Measurements from ENCODE around the gene ACADM. TPM values are rescaled to one million over a fixed set of nuclear protein-coding genes. Genes with fewer than 3 reads are reported as not detected.

The ACADM gene
- total and polyA plus RNA-seq, 2 of the 13 experiments (the other 11 are each of a cell fraction or from before 2014, with no cell fraction given): 43.7 to 92.2 TPM

DNA sequence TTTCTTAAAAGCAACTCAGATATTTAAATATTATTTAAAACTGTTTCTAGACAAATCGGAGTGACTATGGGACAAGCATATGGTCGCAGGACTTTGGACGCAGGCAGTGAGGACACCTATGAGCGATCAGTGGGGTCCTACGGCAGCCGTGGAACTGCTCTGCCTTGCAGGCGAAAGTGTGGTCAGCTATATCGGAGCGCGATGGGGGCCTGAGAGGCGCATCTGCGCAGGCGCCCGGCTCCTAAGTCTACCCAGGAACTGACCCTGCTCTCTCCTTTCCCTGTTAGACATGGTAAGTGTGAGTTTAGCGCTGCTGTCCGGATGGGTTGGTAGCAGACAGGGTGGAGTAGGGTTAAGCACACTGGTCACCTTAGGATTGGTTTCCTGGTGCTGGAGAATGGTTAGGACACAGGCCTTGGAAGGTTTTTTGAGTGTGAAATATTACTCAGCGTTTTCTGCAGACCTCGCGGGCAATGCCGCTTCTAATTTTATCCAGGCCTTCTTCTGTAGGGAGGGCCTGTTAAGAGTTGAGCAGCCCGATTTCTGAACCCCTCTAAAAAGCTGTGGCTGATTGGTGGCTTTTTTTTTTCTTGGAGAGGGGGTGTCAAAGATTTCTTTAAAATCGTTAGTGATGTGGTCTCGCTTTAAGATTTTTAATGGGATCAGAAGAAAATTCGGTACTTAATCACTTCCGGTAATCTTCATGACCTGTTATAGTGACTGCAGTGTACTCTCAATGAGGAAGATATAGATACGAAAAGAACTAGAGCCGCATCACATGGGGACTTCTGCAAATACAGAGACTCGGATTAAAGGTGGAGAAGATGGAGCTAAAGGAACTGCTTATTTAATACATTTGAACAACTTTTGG is 61.7 kb downstream of the ACADM start, which contains the start of gene RABGGTB (continued):
- TF ChIP-seq, protein P1, sequence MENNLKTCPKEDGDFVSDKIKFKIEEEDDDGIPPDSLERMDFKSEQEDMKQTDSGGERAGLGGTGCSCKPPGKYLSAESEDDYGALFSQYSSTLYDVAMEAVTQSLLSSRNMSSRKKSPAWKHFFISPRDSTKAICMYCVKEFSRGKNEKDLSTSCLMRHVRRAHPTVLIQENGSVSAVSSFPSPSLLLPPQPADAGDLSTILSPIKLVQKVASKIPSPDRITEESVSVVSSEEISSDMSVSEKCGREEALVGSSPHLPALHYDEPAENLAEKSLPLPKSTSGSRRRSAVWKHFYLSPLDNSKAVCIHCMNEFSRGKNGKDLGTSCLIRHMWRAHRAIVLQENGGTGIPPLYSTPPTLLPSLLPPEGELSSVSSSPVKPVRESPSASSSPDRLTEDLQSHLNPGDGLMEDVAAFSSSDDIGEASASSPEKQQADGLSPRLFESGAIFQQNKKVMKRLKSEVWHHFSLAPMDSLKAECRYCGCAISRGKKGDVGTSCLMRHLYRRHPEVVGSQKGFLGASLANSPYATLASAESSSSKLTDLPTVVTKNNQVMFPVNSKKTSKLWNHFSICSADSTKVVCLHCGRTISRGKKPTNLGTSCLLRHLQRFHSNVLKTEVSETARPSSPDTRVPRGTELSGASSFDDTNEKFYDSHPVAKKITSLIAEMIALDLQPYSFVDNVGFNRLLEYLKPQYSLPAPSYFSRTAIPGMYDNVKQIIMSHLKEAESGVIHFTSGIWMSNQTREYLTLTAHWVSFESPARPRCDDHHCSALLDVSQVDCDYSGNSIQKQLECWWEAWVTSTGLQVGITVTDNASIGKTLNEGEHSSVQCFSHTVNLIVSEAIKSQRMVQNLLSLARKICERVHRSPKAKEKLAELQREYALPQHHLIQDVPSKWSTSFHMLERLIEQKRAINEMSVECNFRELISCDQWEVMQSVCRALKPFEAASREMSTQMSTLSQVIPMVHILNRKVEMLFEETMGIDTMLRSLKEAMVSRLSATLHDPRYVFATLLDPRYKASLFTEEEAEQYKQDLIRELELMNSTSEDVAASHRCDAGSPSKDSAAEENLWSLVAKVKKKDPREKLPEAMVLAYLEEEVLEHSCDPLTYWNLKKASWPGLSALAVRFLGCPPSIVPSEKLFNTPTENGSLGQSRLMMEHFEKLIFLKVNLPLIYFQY (CRISPR knock-in tag; IDR thresholded peaks at IDR 0.05; ENCODE audit: borderline replicate concordance): peak; percentile 33; the same call in 1 of the 2 replicates
- TF ChIP-seq, protein P2, sequence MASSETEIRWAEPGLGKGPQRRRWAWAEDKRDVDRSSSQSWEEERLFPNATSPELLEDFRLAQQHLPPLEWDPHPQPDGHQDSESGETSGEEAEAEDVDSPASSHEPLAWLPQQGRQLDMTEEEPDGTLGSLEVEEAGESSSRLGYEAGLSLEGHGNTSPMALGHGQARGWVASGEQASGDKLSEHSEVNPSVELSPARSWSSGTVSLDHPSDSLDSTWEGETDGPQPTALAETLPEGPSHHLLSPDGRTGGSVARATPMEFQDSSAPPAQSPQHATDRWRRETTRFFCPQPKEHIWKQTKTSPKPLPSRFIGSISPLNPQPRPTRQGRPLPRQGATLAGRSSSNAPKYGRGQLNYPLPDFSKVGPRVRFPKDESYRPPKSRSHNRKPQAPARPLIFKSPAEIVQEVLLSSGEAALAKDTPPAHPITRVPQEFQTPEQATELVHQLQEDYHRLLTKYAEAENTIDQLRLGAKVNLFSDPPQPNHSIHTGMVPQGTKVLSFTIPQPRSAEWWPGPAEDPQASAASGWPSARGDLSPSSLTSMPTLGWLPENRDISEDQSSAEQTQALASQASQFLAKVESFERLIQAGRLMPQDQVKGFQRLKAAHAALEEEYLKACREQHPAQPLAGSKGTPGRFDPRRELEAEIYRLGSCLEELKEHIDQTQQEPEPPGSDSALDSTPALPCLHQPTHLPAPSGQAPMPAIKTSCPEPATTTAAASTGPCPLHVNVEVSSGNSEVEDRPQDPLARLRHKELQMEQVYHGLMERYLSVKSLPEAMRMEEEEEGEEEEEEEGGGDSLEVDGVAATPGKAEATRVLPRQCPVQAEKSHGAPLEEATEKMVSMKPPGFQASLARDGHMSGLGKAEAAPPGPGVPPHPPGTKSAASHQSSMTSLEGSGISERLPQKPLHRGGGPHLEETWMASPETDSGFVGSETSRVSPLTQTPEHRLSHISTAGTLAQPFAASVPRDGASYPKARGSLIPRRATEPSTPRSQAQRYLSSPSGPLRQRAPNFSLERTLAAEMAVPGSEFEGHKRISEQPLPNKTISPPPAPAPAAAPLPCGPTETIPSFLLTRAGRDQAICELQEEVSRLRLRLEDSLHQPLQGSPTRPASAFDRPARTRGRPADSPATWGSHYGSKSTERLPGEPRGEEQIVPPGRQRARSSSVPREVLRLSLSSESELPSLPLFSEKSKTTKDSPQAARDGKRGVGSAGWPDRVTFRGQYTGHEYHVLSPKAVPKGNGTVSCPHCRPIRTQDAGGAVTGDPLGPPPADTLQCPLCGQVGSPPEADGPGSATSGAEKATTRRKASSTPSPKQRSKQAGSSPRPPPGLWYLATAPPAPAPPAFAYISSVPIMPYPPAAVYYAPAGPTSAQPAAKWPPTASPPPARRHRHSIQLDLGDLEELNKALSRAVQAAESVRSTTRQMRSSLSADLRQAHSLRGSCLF (CRISPR knock-in tag; IDR thresholded peaks at IDR 0.05; ENCODE audit: borderline replicate concordance): no peak
- TF ChIP-seq FOXJ3 (CRISPR knock-in tag; IDR thresholded peaks at IDR 0.05; ENCODE audit: borderline replicate concordance) (0 out of 2 replicates have a peak, but pooled peaks have one; percentile 39), HOXA5 (CRISPR knock-in tag; IDR thresholded peaks at IDR 0.05) (peak; percentile 89), LCORL (IDR thresholded peaks at IDR 0.05) (no peak), LCORL (CRISPR knock-in tag; IDR thresholded peaks at IDR 0.05) (no peak), KAT7 (CRISPR knock-in tag; IDR thresholded peaks at IDR 0.05; ENCODE audit: borderline replicate concordance) (no peak), MXD4 (CRISPR knock-in tag; IDR thresholded peaks at IDR 0.05) (no peak), CBFB (CRISPR knock-in tag; IDR thresholded peaks at IDR 0.05) (no peak), ZNF790 (CRISPR knock-in tag; IDR thresholded peaks at IDR 0.05; ENCODE audit: borderline replicate concordance) (no peak), ZSCAN30 (CRISPR knock-in tag; IDR thresholded peaks at IDR 0.05) (no peak), NR1H2 (CRISPR knock-in tag; IDR thresholded peaks at IDR 0.05; ENCODE audit: borderline replicate concordance, low read depth) (no peak), ZSCAN29 (CRISPR knock-in tag; conservative IDR thresholded peaks at IDR 0.05) (no peak; the same call in 1 of the 2 replicates), HNRNPL (IDR thresholded peaks at IDR 0.05; ENCODE audit: low read depth, low read length) (no peak)
- TF ChIP-seq, protein P3, sequence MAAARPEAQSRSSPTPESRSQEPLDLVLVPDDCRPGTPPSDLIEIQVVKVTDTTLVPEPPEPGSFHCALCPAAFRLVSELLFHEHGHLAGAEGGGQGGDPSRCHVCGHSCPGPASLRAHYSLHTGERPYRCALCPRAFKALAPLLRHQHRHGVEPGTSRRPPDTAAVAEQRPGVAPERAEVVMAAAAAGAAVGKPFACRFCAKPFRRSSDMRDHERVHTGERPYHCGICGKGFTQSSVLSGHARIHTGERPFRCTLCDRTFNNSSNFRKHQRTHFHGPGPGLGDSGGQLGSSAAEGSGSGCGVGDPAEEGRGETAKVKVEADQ (CRISPR knock-in tag; IDR thresholded peaks at IDR 0.05; ENCODE audit: borderline replicate concordance): peak; percentile 70; the same call in 1 of the 2 replicates
- TF ChIP-seq, protein P4, sequence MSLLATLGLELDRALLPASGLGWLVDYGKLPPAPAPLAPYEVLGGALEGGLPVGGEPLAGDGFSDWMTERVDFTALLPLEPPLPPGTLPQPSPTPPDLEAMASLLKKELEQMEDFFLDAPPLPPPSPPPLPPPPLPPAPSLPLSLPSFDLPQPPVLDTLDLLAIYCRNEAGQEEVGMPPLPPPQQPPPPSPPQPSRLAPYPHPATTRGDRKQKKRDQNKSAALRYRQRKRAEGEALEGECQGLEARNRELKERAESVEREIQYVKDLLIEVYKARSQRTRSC (CRISPR knock-in tag; IDR thresholded peaks at IDR 0.05; ENCODE audit: low read depth): no peak
- TF ChIP-seq, protein P5, sequence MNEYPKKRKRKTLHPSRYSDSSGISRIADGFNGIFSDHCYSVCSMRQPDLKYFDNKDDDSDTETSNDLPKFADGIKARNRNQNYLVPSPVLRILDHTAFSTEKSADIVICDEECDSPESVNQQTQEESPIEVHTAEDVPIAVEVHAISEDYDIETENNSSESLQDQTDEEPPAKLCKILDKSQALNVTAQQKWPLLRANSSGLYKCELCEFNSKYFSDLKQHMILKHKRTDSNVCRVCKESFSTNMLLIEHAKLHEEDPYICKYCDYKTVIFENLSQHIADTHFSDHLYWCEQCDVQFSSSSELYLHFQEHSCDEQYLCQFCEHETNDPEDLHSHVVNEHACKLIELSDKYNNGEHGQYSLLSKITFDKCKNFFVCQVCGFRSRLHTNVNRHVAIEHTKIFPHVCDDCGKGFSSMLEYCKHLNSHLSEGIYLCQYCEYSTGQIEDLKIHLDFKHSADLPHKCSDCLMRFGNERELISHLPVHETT (CRISPR knock-in tag; conservative IDR thresholded peaks at IDR 0.05): peak; percentile 76
